ENCODE measurements around the gene MSX2.
"Not testable (repeated sequence)": the region's sequence is repeated elsewhere in the genome, so short reads cannot be mapped to it uniquely, and the experiment has no call there.

MSX2 gene

DNA sequence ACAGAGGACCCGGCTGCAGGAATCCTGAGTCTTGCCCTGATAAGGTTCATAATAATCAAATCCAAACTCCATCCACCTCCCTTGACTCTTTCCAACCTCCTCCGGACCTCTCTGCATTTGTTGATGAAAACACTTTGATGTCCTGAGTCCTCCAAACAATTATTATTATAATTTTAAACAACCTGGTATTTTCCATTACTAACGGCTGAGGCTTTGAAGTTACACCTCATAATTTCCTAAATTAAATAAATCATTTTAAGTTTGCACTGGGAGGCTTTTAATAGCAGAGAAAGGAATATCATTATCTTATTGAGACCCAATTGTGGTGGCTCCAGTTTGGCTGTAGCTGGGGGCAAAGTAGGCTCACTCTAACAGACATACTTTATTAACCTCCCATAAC lies 9.5 kb downstream of the MSX2 start:
- DNase-seq: no peak

- DNase-seq: no peak
Measured at GRCh38 chr5:174734571-174735497, 10.5 kb downstream of the MSX2 start.

DNA sequence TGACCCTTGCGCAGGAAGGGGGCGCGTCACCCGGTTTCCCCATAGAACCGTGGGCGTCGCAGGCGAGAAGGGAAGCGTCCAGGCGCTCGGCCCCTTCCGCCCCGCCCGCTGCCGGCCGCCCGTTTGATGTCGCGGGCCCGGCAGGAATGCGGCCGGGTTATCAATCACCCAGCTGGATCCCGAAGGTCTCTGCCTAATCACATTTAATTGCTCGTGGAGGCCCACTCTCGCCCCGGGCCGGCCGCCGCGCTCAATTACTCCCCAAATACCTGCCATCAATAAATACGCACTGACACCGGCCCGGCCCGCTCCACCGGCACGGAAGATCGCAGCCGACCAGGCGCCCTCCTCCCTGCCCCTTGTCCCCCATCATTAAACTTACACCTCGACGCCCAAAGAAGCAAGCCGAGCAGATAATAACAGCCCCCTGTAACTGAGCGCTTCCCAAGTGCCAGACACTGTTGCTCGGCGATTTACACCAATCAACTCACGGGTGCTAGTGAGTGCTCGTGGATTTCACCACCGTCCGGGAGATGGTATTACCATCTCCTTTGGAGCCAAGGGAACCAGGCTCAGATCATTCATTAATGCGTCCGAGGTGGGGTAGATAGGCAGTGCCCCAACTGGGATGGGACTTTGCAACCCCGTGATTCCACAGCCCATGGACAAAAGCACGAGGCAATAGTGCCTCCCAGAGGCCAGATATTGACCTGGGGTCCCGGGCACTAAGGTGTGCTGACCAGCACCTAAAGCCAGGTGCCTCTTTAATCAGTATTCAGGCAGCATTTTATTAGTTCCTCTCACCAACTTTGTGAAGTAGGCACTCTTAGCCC lies 11.3 kb downstream of the MSX2 start:
- no peak for DNase-seq

GRCh38 chr5:174736331-174736721 lies 11.9 kb downstream of the MSX2 start:
- no peak for DNase-seq

- DNase-seq: no peak
Measured at GRCh38 chr5:174736777-174737176, 12.4 kb downstream of the MSX2 start.

- no peak for DNase-seq
Measured at GRCh38 chr5:174737330-174737729, 12.9 kb downstream of the MSX2 start.

DNA sequence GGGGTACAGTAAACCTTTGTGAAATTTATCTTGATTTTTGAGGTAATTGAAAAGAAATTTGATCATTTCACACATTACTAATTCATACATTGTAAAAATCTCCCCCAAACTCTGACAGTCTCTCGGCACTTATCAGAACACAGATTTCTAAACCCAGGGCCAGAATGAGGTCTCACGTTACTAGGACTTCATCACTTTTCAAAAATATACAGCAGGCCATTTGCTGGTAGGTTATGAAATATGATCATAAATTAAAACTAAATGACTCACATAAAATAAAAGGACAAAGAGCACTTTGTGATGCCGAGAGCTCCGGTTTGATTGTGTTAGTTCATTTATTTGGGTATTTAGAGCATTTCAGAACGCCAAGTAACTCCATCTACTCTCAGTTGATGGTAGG lies 17.0 kb downstream of the MSX2 start:
- no peak for DNase-seq

- no peak for DNase-seq
Measured at GRCh38 chr5:174744896-174745295, 20.5 kb downstream of the MSX2 start.

- no peak for DNase-seq
Measured at GRCh38 chr5:174745590-174746103, 21.3 kb downstream of the MSX2 start.

GRCh38 chr5:174750711-174751110 lies 26.3 kb downstream of the MSX2 start:
- DNase-seq: no peak

GRCh38 chr5:174751154-174752000 lies 27.0 kb downstream of the MSX2 start:
- DNase-seq: no peak

- DNase-seq: no peak
Measured at GRCh38 chr5:174752121-174752520, 27.7 kb downstream of the MSX2 start.

GRCh38 chr5:174755106-174755505 lies 30.7 kb downstream of the MSX2 start:
- no peak for DNase-seq

DNA sequence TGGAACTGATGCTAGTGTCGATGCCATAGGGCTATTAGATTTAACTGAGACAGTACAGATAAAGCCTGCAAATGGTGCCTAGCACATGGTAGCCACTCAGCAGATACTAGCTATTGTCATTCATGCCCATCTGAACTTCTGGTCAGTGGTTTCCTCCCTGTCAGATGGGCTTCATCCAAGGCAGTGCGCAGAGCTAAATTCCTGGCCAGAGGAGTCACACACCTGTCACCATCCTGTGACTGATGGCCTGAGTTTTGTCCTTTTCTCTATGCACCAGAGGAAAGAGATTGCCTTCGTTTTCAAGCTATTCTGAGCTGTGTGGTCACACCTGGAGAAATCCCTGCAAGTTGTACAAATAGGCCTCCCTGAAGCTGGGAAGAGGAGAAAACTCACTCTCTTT lies 34.7 kb downstream of the MSX2 start:
- DNase-seq: no peak

- DNase-seq: no peak
Measured at GRCh38 chr5:174760721-174761120, 36.3 kb downstream of the MSX2 start.

- not testable (repeated sequence) for DNase-seq
Measured at GRCh38 chr5:174761341-174761740, 37.0 kb downstream of the MSX2 start.

DNA sequence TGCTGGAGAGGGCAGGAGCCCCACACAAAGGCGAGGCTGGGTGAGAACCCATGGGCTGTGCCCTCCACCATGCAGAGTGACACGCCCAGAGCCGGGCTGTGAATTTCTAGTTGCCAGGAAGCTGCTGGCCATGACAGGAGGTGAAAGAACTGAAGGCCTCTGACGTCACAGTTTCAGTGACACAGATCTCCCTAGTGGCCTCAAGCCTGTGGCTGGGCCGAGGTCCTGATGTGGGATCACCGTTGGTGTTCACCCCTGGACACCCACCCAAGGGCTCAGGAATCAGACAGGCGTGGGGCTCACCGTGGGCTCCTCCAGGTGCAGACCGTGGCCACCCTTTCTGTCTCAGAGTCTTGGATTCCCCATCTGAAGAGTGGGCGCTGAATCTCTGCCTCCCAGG lies 39.9 kb downstream of the MSX2 start:
- DNase-seq: no peak

GRCh38 chr5:174765540-174765939 lies 41.2 kb downstream of the MSX2 start:
- DNase-seq: no peak

GRCh38 chr5:174767670-174768069 lies 43.3 kb downstream of the MSX2 start:
- no peak for DNase-seq

GRCh38 chr5:174769005-174769404 lies 44.6 kb downstream of the MSX2 start:
- no peak for DNase-seq

- DNase-seq: no peak
Measured at GRCh38 chr5:174773371-174773770, 49.0 kb downstream of the MSX2 start.

DNA sequence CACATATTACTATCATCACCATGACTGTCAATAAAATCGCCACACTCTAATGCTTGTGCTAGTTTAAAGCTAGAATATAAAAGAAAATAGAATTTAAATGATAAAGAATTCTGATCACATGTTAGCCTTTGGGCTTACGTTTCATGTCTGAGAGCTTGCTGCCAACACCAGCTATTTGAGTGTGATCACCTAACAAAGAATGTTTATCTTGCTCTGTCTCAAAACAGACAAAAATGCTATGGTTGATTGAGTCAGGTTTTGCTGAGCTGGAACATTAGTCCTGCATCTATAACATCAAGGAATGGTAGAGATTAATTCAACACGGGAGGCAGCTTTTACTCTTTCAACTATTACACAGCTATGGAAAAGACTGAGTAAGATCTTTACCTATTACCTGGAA lies 50.7 kb downstream of the MSX2 start:
- no peak for DNase-seq

GRCh38 chr5:174777111-174777510 lies 52.7 kb downstream of the MSX2 start:
- DNase-seq: no peak
